ENCODE data around the gene AKNA.

The AKNA gene

DNA sequence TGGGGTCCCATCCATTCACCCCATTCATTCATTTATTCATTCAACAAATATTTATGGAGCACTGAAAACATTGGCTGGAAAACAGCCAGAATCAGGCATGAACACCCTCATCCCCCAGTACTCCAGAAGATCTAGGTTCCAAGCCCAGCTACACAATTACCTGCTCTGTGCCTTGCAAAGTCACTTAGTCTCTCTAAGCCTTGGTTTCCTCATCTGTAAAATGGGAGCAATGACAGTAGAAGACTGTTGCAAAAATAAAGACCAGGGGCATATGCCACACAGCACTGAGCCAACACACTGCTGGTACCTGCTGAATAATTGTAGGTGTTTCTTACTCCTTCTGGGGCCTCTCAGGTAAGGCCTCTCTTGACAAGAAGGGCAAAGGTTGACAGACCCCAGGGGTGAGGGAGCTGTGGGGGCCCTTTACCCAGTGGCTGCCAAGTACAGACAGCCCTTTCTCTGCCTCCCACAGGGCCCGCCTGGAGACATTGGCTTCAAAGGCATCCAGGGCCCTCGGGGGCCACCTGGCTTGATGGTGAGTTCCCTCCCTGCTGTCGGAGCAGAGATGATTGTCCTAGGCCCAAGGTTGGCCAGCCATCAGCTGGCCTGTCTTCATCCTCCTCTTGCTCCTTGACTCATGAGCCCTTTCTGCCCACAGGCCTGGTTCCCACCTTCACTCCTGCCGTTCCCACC is 87.5 kb downstream of the AKNA start:
- DNase-seq, result peak; percentile 22

DNA sequence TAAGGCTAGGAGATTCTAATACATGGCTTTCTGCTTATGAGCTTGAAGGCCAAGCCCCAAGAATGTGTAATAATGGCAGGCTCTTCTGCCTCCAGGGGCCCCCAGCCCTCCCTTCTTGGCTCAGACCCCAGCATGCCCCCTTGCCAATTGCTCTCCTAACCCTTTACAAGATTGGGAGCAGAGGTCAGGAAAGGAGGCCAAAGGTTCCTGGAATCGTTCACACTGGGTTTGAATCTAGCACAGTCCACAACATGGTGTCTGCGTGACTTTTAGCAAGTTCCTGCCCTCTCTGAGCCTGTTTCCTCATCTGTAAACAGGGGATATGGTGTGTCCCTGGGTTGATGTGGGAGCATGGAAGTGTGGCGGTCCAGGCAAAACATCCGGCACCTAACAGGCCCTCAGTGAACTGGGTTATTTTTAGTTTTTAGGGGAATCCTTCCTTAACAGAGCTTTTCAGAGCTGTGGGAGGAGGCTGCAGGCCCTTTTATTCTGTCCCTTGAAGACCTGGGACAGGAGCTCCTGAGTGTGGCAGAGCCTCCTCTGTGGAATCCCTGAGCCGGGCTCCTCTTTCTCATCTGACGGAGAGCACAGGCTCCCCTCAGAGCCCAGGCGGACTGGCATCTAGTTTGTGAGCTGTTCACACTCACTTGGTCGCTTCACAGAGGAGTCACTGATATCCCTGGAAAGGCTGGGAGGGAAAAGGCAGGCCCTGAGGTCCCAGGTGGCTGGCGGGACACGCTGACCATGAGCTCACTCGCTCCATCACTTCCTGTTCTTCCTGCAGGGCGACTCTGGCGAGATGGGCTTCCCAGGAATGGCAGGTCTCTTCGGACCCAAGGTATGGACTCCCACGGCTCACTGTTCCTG is 88.3 kb downstream of the AKNA start:
- DNase-seq, result peak; percentile 32

DNA sequence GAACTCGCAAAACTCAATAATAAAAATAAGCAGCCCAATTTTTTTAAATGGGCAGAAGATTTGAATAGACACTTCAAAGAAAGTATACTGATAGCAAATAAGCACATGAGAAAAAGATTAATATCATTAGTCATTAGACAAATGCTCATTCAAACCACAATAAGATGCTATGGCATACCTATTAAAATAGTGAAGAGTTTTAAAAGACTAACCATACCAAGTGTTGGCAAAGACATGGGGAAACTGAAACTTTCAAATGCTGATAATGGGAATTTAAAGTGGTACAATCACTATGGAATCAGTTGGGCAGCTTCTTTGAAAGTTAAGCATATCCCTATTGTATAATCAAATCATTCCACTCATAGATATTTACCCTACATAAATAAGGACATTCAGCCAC is 91.4 kb downstream of the AKNA start:
- DNase-seq, result no peak

DNA sequence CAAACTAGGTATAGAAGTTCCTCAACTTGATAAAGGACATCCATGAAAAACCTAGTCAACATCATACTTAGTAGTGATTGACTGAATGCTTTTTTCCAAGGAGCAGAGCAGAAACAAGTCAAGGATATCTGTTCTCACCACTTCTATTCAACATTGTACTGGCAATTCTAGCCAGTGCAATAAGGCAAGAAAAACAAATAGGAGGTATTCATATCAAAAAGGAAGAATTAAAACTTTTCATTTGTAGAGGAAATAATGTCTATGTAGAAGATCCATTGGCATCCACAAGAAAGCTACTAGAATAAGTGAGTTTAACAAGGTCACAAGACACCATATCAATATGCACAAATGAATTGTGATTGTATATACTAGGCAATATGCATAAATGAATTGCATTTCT is 93.1 kb downstream of the AKNA start:
- DNase-seq, result no peak

DNA sequence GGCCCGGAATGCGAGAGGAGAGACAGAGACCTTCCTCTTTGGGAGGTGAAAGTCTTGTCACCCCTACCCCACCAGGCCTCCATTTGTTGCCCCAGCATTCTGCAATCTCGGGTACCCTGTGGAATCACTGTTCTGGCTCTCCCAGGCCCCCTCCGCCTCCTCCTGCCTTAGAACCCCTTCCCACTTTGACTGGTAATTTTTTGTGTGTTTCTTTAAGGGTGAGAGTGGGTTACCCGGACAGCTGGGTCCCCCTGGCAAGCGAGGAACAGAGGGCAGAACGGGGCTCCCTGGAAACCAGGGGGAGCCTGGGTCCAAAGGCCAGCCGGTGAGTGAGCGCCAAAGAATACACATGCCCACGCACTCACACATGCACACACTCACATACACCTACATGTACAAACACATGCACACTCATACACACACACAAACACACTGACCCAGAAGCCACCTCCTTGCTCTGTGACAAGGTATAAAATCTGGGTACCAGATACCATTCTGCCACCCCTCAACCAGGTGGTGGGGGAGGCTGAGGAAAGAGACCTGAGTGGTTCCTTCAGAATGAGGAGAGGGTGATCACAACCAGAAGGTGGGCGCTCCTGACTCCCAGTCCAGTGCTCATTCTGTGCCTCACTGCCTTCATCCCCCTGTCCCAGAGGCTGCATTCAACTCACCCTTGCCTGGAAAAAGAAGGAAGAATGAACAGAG is 95.7 kb downstream of the AKNA start:
- DNase-seq, result peak; percentile 38

DNA sequence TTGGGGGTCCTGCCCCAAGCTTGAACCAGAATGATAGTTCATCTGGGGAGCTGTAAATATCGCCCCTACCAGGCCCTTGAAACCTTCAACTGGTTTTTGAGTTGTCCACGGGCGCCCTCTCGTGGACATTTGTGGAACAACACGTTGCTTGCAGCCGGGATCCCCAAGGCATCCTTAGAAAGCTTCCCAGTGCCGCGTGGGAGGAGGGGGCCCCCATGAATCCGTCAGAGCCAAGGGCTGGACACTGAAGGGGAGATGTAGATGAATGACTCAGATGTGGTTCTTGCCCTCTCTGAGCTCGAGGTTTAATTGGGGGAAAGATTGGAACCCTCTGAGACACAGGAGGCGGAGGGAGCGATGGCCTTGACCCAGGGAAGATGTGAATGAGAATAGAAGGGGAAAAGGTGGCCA is 96.7 kb downstream of the AKNA start:
- DNase-seq, result peak; percentile 96

DNA sequence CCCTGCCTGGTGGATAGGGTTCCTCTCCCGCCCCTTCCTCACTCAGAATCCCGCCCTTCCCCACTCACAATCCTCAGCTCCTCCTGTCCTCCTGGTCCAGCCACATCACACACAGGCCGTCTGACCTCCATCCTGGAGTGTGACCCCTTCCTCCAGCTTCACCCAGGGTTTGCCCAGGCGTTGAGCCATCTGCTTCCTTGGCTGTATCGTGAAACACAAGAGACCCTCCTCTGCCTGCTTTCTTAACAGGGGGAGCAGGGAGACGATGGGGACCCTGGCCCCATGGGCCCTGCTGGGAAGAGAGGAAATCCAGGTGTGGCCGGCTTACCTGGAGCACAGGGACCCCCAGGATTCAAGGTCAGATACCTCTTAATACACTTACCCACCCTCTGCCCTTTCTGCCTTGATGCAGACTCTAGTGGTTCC is 97.2 kb downstream of the AKNA start:
- no peak for DNase-seq

DNA sequence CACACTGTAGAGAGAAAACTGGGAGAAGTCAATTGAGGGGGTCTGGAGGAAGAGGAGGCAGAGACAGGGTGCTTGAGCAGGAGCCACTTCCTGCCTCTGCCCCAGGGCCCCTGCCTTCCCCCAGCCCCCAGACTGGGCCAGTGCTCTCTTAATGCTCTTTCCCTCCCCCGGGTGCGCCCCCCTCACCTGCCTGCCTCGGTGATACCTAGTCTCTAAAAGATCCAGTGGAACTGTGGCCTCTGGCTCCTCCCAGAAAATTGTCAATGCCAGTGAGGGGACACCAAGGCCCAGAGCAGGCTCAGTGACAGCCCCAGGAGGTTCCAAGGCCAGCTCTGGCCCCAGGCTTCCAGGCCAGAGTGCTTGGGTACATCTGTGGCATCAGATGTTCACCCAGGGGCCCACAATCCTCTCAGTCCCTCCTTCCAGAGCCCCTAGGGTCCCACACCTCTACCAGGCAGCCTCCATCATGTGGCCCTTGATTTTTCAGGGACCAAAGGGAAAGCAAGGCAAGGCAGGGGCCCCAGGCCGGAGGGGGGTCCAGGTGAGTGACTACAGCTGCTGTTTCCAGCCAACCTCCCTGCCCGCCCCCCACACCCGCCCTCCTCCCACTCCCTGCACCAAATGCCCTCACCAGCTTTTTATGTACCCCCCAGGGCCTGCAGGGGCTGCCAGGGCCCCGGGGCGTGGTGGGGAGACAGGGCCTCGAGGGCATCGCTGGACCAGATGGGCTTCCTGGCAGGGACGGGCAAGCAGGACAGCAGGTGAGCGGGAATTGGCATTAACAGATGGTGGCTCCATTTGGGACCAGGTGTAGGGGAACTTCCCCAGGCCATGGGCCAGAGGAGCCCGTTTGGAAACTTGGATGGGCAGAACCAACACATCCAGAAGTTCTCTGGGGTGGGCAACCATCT is 98.0 kb downstream of the AKNA start:
- DNase-seq, result peak; percentile 51

DNA sequence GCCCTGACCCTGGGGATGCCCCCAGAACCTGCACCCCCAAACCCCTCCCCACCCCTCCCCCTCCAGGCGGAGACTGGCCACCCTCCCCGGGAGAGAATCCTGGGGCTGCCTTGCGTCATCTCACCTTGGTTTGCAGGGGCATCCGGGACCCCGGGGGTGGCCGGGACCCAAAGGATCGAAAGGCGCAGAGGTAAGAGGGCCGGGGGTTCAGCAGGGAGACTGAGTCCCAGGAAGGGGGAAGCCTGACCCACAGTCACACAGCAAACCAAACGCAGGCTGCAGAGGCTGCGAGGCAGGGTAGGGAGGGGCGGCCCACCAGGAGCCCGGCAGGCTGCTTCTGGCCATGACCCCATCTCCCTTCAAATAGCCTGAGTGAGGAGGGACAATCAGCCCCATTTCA is 98.7 kb downstream of the AKNA start:
- DNase-seq, result peak; percentile 8

DNA sequence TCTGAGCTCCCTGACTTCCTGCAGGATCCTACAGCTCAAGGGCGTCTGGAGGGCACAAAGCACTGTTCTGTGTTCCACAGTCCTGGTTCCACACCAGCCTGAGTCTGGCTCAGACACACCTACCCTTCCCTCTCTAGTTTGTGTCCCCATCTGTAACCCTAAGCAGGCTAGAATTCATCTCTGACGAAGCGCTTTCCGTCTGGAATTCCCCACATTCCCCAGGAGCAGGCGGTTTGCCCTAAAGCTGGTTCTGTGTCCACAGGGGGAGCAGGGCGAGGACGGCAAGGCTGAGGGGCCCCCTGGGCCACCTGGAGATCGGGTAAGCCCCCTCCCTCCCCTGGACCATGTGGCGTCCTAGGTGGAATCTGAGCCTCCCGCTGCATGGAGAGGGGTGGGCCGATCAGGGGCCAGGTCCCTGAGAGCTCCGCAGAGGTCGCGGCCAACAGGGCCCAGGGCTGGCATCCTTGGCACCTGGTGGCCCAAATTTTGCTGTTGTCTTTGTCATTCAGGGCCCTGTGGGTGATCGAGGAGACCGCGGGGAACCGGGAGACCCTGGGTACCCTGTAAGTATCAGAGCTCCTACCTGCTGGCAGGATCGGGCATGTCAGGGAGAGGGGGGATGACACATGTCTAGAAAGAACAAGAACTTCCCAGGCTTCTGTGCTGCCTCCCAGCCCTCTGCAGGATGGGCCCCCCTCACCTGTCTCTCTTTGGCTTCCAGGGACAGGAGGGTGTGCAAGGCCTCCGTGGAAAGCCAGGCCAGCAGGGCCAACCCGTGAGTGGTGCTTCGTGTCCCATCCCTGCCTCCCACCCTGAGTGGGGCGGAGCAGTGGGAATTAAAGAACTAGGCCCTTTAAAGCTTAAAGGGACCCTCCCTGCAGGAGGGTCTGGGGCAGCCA is 99.3 kb downstream of the AKNA start:
- DNase-seq, result peak; percentile 43

DNA sequence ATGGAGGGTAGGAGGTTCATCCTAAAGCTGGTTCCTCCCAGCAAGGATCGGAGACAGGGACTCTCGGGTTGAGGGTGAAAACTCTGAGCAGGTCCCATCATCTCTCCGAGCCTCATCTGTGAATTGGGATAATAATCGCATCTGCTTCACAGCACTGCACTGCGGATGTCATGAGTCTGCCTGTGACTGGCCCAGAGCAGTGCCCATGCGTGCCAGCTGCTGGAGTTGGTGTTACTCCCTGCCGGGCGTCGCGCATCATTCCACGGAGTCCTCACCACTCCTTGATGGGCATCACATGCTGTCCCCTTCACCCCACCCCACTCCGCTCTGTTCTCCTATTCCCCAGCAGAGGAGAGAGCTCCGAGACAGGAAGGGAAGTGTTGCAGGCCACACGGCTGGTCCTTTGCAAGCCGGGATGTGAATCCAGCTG is 100.0 kb downstream of the AKNA start:
- DNase-seq, result no peak

DNA sequence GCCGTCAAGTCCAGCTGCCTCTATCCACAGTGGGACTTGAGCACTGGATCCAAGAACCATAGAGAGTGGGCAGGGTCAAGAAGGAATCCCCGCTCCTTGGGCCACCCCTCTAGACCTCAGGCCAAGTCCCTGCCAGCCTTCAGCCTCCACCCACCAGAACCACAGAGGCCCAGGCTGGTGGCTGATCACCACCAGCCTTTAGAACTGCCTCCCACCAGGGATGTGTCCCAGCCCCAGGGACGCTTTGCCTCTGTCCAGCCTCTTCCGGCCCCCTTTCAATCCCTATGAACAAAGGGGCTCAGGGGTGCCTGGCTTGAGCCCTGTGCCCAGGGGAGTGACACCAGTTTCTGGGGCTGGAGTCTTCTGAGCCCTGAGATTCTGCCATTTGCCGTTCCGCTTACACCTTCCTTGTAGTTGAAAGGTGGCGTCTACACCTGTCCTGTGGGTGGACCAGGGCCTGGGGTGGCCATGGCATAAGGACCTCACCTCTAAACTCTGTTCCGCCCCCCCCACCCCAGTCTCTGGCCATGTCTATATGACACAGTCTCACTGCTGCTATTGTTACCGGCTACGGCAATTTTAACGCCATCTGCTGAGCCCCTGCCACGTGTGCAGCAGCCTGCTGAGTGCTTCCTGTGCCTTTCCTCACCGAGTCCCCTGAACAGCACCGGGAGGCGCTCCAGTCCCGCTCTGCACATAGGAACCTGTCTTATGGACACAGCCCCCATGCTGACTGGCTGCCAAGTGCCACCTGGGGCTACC is 100.6 kb downstream of the AKNA start:
- peak; percentile 43 for DNase-seq

DNA sequence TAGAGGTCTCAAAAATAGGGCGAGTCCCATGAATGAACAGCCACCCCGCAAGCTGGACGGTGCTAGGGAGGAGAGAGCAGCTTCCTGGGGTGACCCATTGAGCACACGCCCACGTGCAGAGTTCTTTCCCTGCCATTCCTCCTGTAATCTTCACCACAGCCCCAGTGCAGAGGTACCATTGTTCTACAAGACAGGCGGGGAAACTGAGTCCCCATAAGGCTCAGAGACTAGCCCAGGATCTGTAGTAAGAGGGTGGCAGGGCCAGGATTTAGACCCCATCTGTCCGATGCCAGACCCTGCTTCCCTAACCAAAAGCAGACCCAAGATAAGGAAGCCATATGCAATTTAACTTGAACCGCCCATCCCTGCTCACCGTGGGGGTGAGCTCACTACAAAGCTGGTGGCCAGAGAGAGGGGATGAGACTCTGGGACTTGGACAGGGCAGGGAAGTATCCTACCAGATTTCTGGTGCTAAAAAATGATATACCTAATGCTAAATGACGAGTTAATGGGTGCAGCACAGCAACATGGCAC is 101.6 kb downstream of the AKNA start:
- DNase-seq, result peak; percentile 36

DNA sequence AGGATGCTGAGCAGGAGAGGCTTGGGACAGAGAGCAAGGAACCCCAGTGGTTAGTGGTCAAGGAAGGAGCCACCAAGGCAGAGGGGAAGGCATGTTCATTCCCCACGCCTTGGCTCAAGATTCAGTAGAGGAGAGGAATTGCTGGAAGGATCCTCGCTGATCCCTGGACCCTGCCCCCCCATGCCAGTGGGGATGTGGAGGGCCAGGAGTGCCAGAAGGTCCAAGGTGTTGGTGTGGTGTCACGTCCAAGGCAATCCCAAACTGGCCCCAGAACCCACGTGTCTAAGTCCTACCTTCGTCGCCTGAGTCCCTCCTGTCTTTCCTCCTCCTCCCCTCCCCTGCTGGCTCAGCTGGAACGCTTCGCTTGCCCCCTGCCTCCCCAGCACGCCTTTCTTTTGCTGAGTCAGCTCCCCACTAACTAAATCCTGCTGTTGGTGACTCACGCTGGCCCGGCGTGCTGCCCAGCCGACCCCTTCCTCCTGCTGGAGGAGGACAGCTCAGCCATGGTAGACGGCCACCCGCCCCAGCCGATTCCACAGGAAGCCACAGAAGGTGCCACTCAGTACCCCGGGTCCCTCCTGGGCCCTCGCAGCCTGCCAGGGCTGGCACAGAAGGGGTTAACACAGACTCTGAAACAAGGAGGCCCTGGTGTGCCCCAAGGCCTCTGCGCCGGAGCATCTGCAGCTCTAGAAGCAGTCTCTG is 102.5 kb downstream of the AKNA start:
- peak; percentile 35 for DNase-seq

DNA sequence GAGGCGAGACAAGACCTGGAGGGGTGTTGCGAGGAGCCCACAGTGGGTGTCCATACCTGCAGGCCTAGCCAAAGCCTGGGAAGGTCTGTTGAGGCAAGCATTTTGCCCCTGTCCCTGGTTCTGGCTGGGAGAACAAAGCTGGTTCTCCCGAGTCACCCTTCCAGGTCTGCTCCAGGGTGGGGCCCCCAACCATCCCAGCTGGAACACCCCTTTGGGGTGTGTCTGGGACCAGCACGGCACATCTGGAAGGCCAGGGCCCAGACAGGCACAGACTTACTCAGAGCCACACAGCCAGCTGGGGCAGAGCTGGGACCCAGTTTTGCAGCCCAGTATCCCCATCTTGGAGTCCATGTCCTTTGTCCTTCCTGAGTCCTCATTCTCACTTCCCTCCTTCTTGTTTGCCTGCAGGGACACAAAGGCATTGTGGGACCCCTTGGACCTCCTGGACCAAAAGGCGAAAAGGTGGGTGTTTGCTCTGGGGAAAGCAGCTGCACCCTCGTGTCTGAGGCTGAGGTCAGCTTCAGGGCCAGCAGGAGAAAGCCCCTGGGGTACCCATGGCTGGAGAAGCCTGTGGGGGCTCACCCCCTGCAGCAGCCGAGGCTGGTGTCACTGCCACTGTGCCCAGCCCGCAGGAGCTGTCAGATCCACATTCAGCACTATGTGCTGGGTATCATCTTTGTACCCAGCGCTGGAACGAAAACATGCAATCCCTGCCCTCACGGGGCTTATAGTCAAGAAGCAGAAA is 103.3 kb downstream of the AKNA start:
- DNase-seq, result no peak

Data from activated CD8-positive, alpha-beta memory T cell treated with anti-CD3 and anti-CD28 coated beads, Interleukin-2, amount 50 U/mL, for 48 hours (primary cell).